Measurements from ENCODE around the gene ULBP2.
"Not testable (repeated sequence)": the region's sequence is repeated elsewhere in the genome, so short reads cannot be mapped to it uniquely, and the experiment has no call there.

The ULBP2 gene

GRCh38 chr6:149917679-149918078 lies 24.1 kb upstream of the ULBP2 start:
- ChIA-PET CTCF (no interaction called here), POLR2A (no interaction called here)
- TF ChIP-seq, protein P1, sequence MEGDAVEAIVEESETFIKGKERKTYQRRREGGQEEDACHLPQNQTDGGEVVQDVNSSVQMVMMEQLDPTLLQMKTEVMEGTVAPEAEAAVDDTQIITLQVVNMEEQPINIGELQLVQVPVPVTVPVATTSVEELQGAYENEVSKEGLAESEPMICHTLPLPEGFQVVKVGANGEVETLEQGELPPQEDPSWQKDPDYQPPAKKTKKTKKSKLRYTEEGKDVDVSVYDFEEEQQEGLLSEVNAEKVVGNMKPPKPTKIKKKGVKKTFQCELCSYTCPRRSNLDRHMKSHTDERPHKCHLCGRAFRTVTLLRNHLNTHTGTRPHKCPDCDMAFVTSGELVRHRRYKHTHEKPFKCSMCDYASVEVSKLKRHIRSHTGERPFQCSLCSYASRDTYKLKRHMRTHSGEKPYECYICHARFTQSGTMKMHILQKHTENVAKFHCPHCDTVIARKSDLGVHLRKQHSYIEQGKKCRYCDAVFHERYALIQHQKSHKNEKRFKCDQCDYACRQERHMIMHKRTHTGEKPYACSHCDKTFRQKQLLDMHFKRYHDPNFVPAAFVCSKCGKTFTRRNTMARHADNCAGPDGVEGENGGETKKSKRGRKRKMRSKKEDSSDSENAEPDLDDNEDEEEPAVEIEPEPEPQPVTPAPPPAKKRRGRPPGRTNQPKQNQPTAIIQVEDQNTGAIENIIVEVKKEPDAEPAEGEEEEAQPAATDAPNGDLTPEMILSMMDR (IDR thresholded peaks at IDR 0.05; ENCODE audit: control extremely low read depth, extremely low read depth, low read depth, missing control alignments) = no peak
- no peak for DNase-seq (ENCODE audit: extremely low spot score)

DNA sequence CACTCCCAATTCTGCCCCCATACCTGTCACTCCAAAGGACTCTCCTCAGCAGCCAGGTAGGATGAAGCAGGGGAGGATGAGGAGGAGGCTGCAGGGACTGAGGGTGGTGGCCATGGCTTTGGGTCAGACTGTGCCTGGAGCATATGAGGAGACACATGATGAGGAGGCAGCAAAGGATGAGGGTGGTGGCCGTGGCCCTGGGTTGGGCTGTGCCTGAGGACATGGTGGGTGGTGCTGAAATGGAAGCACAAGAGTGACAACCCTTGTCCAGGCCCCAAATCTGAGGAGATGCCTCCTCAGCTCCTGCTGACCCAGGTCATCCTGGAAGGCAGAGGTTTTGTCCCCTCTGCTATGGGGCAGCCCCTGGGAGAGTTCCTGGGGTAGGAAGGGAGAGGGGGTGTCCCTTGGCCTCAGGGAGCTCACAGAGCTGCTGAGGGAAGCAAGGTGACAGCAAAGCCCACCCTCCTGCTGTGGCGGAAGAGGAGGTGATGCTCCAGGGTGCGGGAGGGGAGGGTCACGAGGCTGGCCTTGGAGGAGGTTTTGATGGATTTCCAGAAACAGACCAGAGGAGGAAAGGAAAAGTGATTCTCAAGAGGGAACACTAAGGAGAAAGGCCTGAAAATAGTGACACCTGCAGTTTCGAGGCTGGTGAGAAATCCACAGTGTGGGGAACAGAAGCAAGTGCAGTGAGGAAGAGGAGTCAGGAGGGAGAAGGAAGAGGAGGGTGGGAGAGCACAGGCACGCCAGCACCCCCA lies 23.5 kb upstream of the ULBP2 start:
- TF ChIP-seq, protein P1 (IDR thresholded peaks at IDR 0.05; ENCODE audit: control extremely low read depth, extremely low read depth, low read depth, missing control alignments) = no peak
- CTCF ChIA-PET = no interaction called here
- no peak for DNase-seq (ENCODE audit: extremely low spot score)
- POLR2A ChIA-PET = no interaction called here

- POLR2A ChIA-PET; DNase-seq (ENCODE audit: extremely low spot score); CTCF ChIA-PET: not testable (repeated sequence)
Measured at GRCh38 chr6:149919126-149919833, 22.5 kb upstream of the ULBP2 start.

- ChIA-PET CTCF (no interaction called here), POLR2A (no interaction called here)
- TF ChIP-seq, protein P1 (IDR thresholded peaks at IDR 0.05; ENCODE audit: control extremely low read depth, extremely low read depth, low read depth, missing control alignments) = no peak
- no peak for DNase-seq (ENCODE audit: extremely low spot score)
Measured at GRCh38 chr6:149919834-149920225, 22.0 kb upstream of the ULBP2 start.

DNA sequence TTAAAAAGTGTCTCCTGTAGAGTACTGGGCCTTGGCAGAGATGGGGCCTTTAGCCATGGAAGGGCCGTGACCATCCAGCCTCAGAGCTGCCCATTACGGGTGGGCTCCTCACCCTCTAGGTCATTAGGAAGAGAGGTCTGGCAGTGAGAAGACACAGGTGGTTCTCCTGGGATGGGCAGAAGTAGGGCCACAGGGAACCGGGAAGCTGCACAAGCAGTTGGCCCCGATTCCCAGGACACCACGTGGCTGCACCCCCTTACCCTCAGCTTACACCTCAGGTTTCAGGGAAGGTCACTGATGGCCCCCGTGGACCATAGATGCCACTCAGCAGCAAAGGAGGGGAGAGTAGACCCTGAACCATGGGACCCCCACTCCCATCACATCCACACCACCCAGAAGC lies 20.5 kb upstream of the ULBP2 start:
- POLR2A ChIA-PET = no interaction called here
- CTCF ChIA-PET = no interaction called here
- no peak for DNase-seq (ENCODE audit: extremely low spot score)
- TF ChIP-seq, protein P1 (IDR thresholded peaks at IDR 0.05; ENCODE audit: control extremely low read depth, extremely low read depth, low read depth, missing control alignments) = no peak

DNA sequence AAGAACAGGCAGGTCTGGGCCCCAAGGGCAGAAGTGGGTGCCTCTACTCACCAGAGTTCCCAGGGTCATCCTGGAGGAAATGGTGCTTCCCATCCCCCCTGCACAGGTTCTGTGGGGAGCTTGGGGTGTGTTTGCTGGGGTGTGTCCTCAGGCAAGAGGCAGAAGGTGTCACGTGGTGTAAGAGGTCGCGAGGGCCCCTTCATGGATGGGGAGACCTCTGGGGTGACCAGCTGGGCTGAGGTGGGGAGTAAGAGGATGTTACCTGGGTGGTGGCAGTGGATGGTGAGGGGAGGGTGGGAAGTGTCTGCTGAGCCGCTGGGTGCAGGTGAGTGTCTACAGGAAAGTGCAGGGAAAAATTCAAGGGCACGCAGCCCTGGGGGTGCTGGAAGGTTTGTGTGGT lies 19.7 kb upstream of the ULBP2 start:
- DNase-seq (ENCODE audit: extremely low spot score); CTCF ChIA-PET; POLR2A ChIA-PET: not testable (repeated sequence)

DNA sequence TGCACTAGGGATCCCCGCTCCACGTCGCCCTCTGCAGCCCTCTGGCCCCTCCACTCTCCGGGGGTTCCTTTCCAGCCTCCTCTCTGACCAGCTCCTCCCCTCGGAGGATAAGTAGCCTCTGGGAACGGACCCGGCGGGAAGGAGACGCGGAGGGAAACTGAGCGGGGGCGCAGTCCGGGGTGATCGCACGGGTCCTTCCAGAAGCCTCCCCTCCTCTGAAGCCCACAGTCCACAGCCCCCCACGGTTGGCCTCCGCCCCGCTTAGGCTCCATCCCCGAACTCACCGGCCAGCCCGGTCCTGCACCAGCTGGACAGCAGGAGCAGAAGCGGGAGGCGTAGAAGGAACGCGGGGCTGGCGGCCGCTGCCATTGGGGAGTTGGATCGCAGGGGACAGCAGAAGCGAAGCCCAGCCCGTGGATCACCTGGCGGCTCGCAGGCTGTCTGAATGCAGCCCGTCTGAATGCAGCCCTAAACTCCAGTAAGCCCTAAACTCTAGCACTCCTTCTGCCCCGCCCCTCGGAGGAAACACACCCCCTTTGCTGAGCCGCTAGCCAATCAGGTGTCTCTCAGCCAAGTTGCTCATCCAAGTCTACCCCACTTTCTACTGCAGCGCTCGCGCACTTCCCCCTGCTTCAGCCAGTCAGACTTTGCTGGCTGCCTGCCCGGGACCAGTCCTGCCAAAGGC lies 19.0 kb upstream of the ULBP2 start, which contains the start of gene RAET1G:
Gene RAET1G (minus strand): TSS at position 480 of the 685 bp plus-strand sequence. CDS start 111 bp downstream, at position 369.
- ChIA-PET CTCF (interaction anchor here (2.9 kb wide), 1 partner anchor 18 kb away, joined by 12 read pairs; no protein-coding TSS in a partner anchor), POLR2A (no interaction called here)
- DNase-seq (ENCODE audit: extremely low spot score) = peak; percentile 67
- TF ChIP-seq, protein P1 (IDR thresholded peaks at IDR 0.05; ENCODE audit: control extremely low read depth, extremely low read depth, low read depth, missing control alignments) = no peak
